H54 (cell line): ENCODE results near the gene PGAP6.
"Not testable (repeated sequence)": the region's sequence is repeated elsewhere in the genome, so short reads cannot be mapped to it uniquely, and the experiment has no call there.

Experiments
- DNase-seq: peaks from one replicate; pipeline ENCODE4 v3.0.0; 2011; ENCODE audit warnings: low spot score, mixed read lengths; ENCODE audit not compliant: insufficient read length
- FAIRE-seq: peaks from 3 replicates; lab custom pipeline; 2011; peaks lifted over from hg19 to GRCh38; lab: Jason Lieb, UNC
- POLR2A ChIP-seq: IDR thresholded peaks from 2 replicates; pipeline ENCODE4 v1.6.1; 2011; ENCODE audit warnings: low read depth, mild to moderate bottlenecking, low read length

The PGAP6 gene

DNA sequence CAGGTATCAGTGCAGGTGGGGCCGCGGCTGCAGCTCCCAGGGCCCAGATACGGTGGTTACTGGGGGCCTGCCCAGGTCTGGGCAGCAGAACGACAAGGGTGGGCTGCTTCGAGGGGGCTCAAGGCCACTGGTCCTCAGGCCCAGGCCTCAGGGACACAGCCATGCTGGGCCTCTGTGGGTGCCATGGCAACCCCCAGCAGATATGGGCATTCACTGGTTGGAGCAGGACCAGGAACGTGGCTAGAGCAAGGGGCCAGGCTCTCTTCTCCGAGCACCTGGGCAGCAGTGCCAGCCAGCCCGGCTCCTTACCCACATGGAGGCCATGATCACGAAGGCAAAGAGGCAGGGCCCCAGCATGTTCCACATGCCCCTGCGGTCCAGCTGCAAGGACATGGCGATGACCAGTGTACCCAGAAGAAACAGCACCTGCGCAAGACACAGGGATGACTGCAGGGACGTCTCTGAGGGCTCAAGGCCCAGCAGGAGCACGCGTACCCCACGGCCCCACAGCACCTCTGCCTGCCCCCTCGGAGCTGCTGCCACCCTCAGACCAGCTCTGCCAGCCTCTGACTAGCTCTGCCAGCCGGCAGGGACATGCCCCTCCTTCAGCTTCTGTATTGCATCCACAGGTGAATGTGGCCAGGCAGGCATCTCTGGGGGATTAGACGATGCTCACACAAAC, 9.3 kb downstream of the PGAP6 start:
- FAIRE-seq (no peak), DNase-seq (no peak)
- no peak for TF ChIP-seq POLR2A

DNA sequence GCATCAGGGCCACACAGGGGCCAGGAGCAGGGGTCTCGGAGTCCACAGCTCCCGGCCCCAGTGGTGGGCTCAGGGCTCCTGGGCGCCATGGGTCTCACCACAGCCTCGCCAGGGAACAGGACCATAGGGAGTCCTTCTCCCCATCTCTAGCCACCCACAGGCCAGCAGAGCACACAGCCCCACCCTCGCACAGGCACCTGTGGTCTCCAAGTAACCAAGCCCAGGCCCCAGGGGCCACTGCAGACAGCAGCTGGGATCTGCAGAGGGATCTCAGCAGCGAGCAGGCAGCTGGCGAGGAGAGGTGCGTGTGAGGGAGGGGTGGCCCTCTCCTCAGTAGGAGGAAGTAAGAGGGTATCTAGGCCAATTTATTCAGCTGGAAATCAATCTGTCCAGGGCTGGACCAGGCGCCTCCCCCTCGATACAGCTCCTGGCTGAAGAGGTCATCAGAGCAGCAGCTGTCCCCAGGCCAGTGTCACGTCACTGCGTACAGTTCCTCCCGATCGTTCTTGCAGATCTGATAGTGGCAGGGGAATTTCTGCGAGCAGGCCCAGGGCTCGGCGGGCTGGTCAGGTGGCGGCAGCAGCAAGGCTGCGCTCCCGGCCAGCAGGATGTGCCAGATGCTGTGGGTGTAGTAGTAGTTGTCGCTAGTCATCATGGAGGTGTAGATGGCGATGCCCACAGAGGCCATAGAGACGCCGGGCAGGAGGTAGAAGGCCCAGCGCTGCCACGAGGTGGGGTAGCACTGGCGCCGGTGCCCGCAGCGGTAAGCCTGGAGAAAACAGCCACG, 10.1 kb downstream of the PGAP6 start:
- no peak for TF ChIP-seq POLR2A
- DNase-seq: no peak
- FAIRE-seq: no peak

DNA sequence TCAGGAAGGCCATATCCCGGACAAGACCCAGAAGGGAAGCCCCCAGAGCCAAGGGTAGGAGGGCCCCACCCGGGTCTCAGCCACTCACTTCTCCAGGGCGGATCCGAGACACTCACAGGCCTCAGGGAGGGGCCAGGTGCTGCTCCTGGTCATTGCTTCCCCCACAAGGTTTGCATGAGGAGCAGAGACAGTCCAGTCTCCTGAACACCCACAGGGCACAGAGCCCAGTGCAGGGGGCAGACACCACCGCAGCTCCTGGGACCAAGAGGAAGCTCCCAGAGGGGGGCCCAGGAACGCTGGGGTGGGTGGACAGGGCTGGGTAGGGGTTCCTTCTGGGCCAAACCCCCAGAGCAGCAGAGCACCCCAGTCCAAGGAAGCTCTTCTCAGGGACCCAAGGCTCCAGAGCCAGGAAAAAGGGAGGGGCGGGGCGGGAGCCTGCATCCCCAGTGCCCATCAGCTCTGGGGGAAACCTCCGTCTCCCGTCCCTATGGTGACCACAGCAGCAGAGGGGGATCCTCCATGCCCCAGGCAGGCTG, 10.7 kb downstream of the PGAP6 start:
- TF ChIP-seq POLR2A: no peak
- DNase-seq (no peak), FAIRE-seq (no peak)

DNA sequence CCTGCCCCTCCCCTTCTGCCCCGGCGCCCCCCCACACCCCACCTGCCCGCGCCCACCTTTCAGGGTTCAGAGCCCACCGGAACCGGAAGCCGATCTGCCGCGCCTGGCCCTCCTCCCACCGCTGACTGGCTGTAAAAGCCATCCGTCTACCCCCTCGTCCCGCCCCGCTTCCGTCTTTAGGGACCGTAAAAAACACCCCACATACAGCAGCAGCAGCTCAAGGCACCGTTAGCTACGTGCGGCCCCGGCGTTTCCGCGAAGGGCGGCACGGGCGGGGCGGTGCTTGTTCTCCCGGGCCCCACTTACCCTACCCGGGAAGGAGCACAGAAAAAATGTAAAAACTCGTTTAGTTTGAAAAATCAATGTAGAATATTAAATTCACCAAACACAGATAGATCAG, 11.3 kb downstream of the PGAP6 start, which contains the start of gene MRPL28:
TSS of gene MRPL28 (minus strand) at position 96 of the 400 bp plus-strand sequence. CDS start 320 bp downstream, outside the sequence.
- TF ChIP-seq POLR2A: 0 out of 2 replicates have a peak, but pooled peaks have one; percentile 10
- DNase-seq (peak; percentile 92), FAIRE-seq (peak; percentile 23)

DNA sequence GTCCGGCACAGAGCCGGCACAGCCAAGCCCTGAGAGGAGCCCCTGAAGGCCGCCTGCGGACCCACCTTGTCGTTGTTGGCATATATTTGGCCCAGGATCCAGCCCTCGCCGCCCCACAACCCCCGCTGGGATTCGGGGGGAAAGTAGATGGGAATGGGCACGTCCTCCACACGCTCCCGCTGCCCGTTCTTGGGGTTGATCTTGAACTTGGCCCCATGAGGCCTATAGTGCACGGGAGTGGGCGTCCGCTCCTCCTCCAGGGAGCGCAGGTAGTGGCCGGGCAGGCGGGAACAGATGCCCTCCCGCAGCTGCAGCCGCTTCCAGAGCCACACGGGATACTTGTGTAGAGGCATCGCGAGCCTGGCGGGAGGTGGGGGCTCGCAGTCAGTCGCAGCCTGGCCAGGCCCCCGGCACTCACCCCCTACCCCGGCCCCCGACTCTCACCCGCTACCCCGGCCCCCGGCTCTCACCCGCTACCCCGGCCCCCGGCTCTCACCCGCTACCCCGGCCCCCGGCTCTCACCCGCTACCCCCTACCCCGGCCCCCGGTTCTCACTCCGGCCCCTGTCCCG, 11.8 kb downstream of the PGAP6 start:
- TF ChIP-seq POLR2A: no peak
- DNase-seq: no peak

DNA sequence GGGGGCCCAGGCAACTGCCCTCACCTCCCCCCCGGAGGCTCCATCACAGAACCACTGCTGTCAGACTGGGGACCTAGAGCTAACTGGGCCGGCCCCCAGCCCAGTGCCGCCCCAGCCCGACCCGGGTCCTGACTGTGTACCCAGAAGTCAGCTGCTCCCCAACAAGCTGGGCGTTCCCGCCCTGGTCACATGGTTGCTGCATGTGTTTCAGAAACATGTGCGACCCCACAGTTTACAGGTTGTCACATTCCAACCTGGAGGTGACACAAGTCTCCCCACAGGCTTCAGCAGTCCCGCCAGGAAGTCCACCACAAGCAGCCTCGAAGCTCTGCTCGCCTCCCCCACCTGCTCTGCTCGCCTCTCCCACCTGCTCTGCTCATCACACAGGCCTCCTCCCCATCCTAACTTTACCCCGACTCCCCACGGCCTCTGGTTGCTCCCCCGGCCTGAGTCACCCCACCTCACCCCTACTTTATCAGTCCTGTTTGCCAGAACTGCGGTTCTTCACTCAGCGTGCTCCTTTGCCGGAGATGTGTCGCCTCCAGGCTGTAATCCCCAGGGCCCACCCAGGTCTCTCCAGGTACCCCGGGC, 12.4 kb downstream of the PGAP6 start:
- TF ChIP-seq POLR2A: no peak
- DNase-seq (no peak), FAIRE-seq (no peak)

More for the DNA sequence above, 11.8 kb downstream of the PGAP6 start:
- no peak for FAIRE-seq

DNA sequence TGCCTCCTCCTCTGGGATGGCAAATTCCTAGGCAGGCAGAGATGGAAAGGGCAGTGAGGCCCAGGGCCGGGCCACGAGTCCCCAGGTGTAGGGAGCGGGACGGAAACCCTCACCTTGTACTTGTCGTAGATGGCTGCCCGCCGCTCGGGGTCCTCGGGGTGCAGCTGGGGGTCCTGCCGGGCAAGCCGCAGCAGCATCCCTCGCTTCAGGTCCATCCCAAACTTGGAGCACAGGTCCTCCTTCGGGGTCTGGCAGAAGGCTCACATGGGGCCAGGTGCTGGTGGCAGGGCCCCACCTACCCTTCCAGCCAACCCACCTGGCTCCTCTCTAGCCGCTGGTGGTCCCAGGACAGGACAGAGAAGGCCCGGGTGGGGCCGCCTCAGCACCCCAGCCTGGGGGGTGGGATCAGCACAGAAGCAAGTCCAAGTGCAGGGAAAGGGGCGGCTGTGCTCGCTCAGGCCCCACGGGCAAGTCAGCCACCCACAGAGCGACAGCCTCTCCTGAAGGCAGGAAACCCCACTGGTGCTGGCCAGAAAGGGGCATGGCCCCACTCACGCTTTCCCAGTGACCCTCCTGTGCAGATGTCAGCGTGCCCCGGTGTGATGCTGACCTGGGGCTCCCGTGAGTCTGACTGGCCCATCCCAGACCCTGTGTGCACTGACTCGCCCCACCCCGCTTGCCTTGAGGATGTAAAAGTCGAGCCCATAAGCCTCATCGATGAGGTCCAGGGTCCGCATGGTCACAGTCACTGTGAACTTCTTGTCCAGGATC, 13.2 kb downstream of the PGAP6 start:
- no peak for TF ChIP-seq POLR2A
- FAIRE-seq (no peak), DNase-seq (no peak)

DNA sequence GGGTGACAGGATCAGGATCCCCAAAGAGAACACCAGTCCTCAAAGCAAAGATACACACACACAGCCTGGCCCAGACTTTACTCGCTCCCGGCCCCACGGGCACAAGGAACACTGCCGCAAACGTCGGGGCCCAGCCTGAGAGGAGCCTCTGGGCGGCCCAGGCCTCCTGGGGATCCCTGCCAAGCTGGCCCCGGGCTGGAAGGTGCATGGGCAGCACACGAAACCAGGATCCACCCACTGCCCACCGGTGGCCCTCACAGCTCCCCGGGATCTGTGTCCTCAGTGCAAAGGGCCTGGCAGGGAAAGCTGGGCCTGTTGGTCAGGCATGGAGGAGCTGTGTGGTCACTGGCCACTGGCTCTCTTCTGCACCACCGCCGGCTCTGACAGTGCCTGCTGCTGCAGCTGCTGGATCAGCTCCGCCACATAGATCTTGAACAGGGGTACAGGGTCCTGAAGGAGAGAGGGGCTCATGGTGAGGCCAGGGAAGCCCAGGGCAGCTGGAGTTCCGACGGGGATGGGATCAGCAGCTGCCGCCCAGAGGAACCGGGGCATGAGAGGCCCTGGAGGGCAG, 14.4 kb downstream of the PGAP6 start:
- FAIRE-seq (no peak), DNase-seq (no peak)
- TF ChIP-seq POLR2A: no peak

DNA sequence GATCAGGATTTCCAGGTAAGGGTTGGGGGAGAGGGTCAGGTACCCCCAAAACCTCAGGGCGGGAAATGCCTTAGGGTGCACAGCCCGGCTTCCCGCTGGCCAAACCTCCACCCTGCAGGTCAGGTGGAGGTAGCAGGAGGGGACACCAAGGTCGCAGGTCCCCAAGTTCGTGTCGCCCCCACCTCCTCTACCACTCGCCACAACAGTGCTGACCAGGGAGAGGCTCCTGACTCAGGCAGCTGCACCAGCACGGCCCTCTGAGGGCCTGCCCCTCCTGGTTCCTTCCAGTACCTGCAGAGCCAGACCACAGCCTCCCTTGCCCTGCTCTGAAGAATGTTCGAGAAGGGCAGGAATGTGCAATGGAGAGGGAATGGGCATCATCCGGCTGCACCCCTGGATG, 15.3 kb downstream of the PGAP6 start:
- DNase-seq (no peak), FAIRE-seq (no peak)
- no peak for TF ChIP-seq POLR2A

DNA sequence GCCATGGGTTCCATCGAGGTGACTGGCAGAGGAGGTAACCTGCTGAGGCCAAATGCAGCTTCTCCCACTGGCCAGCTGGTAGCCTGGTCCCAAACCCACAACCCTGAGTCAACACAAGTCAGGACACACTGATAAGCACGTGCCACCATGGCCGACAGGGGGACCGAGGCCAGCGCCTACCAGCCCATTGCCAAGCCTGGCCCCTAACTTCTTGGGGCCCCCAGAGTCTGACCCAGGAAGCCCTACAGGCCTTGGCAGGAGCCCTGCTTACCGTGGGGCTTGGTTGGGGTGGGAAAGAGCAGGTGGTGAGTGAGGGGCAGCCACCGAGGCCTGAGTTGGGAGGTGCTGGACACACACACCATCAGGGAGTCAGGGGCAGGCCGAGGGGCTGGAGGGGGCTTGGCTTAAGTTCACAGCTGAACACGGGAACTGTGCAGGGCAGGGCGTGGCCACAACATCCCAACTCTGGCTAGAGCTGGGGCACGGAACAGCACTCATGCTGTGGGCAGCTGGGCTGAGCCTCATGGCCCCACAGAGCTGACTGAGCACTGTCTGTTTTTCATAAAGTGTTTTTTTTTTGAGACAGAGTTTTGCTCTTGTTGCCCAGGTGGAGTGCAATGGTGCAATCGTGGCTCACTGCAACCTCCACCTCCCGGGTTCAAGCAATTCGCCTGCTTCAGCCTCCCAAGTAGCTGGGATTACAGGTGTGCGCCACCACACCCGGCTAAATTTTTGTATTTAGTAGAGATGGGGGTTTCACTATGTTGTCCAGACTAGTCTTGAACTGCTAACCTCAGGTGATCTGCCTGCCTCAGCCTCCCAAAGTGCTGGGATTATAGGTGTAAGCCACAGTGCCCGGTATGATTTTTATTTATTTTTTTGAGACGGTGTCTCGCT, 16.9 kb downstream of the PGAP6 start:
- DNase-seq (no peak), FAIRE-seq (no peak)
- TF ChIP-seq POLR2A: no peak

DNA sequence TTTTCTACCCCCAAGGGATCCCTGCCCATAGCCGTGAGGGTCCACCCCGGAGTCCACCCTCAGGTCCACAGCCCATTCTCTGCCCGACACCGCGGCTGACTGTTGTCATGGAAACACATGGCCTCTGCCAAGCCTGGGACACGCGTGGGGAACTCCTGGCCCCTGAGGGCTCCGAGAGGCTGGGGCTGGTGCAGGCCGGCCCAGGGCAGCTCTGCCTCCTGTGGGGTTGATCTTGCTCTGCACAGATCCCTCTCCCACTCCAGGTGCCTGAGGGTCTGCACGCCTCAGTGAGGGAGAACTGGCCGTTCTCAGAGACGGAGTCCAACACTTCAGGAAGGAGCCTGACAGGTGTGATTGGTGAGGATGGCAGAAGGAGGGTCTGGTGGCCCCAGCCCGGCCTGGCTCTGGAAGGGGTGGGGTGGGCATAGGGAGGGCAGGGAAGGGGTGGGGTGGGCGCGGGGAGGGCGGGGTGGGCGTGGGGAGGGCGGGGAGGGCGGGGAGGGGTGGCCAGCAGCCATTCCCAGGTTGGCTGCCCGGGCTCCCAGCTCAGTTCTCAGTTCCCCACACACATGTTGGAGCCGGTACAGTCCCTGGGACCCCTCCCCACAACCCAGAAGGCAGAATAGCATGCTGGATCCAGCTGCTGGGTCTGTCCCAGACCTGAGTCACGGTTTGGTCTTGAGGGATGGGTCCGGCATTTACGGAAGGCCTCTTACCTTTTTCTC, 17.9 kb downstream of the PGAP6 start:
- DNase-seq (no peak), FAIRE-seq (no peak)
- TF ChIP-seq POLR2A: no peak

DNA sequence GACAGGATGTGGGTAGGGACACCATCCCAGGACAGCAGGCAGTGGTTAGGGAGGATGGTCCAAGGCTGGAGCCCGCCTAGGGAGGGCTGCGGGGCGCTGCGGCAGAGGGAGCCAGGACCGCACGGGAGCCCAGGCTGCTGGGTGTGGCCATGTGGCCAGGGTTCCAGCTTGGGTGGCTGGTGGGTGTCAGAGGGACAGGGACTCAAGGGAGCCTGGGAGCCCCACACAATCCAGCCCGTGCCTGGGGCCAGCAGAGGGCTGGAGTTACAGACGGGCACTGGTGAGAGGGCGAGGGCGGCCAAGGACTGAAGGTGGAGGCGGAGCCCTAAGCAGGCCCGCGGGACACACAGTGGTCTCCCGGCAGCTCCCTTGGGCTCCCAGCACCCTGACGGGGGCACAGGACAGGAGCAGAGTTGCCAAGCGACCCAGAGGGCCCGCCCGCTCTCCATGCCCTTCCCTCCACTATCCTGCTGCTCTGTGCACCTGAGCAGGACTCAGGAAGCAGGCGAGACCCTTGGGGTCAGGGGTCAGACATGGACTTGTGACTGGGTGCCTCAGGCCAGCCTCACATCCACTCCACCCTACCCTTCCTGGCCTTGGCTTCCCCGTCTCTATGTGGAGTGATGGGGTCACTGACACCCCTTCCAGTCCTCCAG, 18.5 kb downstream of the PGAP6 start:
- FAIRE-seq (no peak), DNase-seq (no peak)
- TF ChIP-seq POLR2A: no peak

DNA sequence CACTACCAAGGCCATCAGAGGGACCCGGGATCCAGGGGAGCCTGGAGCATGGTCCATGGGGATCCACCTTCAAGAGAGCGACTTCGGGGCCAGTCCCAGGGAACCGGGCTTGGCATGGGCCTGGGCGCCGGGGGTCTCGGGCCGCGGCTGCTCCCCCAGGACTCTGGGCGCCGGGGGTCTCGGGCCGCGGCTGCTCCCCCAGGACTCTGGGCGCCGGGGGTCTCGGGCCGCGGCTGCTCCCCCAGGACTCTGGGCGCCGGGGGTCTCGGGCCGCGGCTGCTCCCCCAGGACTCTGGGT, 19.1 kb downstream of the PGAP6 start:
- DNase-seq: not testable (repeated sequence)

More for the DNA sequence above, 19.1 kb downstream of the PGAP6 start:
- FAIRE-seq: not testable (repeated sequence)
